Measurements from ENCODE around the gene FYB1.

DNA sequence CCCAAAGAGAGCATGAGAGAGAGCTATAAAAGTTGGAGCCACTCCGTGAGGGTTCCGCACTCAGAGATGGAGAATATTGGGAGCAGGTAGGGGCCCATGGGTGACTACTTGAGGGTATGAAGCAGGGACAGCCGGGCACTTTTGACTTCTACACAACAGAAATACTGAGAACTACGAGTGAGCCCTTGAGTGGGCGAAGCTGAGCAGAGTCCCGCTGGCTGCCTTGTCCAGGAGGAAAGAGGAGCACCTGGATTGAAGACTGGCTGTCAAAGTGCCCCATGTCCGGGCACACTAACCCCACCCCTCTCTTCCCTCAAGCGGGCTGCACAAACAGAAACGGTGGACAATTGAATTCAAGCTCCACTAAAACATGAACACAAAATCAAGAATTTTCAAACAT is 33.6 kb downstream of the FYB1 start:
- TF ChIP-seq CEBPB (IDR thresholded peaks at IDR 0.05; ENCODE audit: low read depth, low read length) (no peak), RAD21 (IDR thresholded peaks at IDR 0.05; ENCODE audit: low read length) (no peak), NFE2L2 (IDR thresholded peaks at IDR 0.05; ENCODE audit: low read depth, low read length) (no peak), POLR2A (IDR thresholded peaks at IDR 0.05; ENCODE audit: low read depth, low read length) (no peak), RCOR1 (IDR thresholded peaks at IDR 0.05; ENCODE audit: insufficient replicate concordance, low read length) (no peak), SMC3 (IDR thresholded peaks at IDR 0.05; ENCODE audit: low read depth, low read length) (no peak)
- TF ChIP-seq, protein P1, sequence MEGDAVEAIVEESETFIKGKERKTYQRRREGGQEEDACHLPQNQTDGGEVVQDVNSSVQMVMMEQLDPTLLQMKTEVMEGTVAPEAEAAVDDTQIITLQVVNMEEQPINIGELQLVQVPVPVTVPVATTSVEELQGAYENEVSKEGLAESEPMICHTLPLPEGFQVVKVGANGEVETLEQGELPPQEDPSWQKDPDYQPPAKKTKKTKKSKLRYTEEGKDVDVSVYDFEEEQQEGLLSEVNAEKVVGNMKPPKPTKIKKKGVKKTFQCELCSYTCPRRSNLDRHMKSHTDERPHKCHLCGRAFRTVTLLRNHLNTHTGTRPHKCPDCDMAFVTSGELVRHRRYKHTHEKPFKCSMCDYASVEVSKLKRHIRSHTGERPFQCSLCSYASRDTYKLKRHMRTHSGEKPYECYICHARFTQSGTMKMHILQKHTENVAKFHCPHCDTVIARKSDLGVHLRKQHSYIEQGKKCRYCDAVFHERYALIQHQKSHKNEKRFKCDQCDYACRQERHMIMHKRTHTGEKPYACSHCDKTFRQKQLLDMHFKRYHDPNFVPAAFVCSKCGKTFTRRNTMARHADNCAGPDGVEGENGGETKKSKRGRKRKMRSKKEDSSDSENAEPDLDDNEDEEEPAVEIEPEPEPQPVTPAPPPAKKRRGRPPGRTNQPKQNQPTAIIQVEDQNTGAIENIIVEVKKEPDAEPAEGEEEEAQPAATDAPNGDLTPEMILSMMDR (conservative IDR thresholded peaks at IDR 0.05; ENCODE audit: low read depth, low read length) = no peak
- TF ChIP-seq, protein P2, sequence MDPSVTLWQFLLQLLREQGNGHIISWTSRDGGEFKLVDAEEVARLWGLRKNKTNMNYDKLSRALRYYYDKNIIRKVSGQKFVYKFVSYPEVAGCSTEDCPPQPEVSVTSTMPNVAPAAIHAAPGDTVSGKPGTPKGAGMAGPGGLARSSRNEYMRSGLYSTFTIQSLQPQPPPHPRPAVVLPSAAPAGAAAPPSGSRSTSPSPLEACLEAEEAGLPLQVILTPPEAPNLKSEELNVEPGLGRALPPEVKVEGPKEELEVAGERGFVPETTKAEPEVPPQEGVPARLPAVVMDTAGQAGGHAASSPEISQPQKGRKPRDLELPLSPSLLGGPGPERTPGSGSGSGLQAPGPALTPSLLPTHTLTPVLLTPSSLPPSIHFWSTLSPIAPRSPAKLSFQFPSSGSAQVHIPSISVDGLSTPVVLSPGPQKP (IDR thresholded peaks at IDR 0.05; ENCODE audit: borderline replicate concordance, low read depth, low read length) = no peak
